HG03469 (cell line): ENCODE measurements around the gene BCR.

Source experiments
- ATAC-seq: cut with Tn5 transposase; IDR thresholded peaks from one replicate; pipeline ENCODE4 v1.9.1; 2021; ENCODE audit warnings: mild to moderate bottlenecking, moderate library complexity, moderate number of reproducible peaks; ENCODE audit not compliant: unreplicated experiment

Gene BCR

DNA sequence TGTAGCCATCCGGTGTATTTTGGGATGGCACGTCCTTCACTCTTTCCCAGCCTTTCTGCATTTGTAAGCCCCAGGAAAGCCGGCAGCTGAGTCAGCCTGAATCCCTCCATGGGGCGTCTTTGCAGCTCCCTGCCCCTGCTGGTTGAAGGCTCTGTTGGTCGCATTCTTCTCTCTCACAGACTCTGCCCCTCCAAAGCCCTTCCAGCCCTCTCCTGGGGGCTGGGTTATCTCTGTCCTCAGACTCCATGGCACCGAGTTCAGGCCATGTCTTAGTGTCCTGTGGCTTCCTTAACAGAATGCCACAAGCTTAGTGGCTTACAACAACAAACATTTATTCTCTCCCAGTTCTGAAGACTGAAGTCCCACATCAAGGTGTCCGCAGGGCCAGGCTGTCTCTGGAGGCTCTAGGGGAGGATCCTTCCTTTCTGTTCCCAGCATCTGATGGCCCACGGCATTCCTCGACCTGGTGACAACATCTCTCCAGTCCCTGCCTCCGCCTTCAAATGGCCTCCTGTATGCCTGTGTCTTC lies 62.2 kb downstream of the BCR start:
- no peak for ATAC-seq

DNA sequence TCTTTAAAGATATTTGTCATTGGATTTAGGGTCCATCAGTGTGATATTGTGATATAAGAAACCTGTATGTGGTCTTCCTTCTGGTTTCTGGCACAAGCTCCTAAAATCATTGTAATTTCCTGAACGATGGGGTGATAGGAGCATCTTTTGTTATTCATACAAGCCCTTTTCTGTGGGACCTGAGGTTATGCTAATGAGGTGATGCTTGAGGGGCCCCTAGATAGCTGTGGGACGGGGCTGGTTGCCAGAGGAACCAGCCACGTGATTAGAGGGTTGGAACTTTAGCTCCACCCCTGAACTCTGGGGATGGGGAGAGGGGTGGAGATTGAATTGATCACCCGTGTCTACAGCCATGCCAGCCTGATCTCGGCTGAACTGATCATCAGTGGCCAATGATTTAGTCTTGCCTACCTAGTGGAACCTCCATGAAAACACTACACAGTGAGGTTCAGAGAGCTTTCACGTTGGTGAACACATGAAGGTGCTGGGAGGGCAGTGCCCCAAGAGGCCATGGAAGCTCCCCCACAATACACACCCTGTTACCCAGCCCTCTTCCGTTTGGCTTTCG lies 62.8 kb downstream of the BCR start:
- no peak for ATAC-seq

GRCh38 chr22:23243859-23244689 lies 63.8 kb downstream of the BCR start:
- ATAC-seq: no peak

DNA sequence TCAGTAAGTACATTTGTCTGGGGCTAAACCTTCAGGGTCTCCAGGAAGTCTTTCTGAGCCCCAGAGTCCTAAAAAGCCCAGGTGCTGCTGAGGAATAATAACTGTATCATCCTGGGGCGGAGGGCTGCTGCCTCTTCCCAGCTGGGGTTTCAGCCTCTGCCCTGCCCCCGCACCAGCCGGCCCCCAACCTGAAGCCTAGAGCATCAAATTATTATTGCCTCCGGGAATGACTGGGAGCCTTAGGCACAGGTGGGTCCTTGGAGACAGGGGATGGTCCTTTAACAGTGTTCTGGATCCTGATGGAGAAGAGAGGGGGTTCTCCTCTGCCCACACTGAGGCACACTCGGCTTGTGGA lies 64.4 kb downstream of the BCR start:
- ATAC-seq: no peak

- ATAC-seq: no peak
These were observed 64.9 kb downstream of the BCR start for GRCh38 chr22:23245045-23245798.

DNA sequence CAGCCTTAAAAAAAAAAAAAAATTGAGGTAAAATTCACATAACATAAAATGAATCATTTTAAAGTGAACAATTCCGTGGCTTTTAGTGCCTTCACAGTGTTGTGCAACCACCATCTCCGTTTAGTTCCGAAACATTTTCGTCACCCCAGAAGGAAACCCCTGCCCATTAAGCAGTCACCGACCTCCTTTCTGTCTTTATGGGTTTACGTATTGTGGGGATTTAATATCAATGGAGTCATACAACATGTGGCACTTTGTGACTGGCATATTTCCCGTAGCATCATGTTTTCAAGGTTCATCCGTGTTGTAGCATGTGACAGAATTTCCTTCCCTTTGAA lies 65.5 kb downstream of the BCR start:
- no peak for ATAC-seq

- no peak for ATAC-seq
These were observed 66.9 kb downstream of the BCR start for GRCh38 chr22:23246982-23247766.

DNA sequence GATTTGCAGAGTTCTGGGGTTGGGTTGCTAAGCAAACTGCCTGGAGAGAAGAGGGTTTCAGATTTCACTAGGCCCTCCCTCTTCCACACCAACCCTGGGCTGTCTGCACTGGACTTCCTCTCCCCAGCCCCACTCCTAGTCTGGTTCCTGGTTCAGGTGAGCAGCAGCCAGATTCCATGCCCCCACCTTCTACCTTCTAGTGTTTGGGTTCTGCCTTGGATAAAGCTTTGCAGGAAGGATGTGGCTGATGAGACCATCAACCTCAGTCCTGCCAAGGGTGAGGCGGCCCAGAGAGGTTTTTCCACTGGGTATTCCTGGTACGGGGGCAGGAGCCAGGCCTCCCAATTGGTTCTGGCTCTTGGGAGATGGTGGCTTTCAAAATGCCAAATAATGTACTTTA lies 68.3 kb downstream of the BCR start:
- ATAC-seq: no peak

DNA sequence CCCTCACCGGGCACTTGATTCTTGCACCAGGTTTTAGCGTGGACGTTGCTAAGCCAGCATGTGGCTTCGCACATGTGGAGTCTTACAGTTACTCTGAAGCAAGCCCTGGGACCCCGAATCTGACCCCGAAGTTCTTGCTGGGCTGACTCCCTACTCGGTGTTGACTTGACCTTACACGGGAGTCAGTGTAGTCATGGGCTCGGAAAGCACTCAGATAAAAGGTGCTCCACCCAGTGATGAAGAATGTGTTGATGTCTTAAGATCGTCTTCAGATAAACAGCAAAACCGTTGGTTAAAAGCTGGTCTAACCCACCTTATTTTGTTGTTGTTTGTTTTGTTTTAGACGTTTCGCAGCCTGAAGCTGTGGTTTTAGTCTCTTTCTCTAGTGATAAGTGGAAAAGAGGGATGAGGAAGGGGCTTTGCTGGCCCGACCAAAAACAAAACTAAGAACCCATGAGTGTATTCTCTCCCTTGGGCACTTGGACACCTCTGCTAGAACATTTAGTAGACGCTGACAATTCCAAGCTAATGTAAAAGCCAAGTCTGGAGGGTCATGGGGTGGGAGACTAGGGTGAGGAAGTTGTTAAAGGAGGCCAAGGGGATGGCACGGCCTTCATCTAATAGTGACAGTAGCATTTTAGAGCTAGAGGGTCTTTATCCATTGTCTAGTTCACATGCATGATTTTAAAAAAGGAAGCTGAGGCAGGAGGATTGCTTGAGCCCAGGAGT lies 69.9 kb downstream of the BCR start:
- no peak for ATAC-seq

- ATAC-seq: no peak
These were observed 70.6 kb downstream of the BCR start for GRCh38 chr22:23250785-23251363.

- ATAC-seq: no peak
These were observed 71.3 kb downstream of the BCR start for GRCh38 chr22:23251445-23252093.

- no peak for ATAC-seq
These were observed 73.3 kb downstream of the BCR start for GRCh38 chr22:23253475-23254055.

GRCh38 chr22:23255506-23256170 lies 75.3 kb downstream of the BCR start:
- no peak for ATAC-seq

DNA sequence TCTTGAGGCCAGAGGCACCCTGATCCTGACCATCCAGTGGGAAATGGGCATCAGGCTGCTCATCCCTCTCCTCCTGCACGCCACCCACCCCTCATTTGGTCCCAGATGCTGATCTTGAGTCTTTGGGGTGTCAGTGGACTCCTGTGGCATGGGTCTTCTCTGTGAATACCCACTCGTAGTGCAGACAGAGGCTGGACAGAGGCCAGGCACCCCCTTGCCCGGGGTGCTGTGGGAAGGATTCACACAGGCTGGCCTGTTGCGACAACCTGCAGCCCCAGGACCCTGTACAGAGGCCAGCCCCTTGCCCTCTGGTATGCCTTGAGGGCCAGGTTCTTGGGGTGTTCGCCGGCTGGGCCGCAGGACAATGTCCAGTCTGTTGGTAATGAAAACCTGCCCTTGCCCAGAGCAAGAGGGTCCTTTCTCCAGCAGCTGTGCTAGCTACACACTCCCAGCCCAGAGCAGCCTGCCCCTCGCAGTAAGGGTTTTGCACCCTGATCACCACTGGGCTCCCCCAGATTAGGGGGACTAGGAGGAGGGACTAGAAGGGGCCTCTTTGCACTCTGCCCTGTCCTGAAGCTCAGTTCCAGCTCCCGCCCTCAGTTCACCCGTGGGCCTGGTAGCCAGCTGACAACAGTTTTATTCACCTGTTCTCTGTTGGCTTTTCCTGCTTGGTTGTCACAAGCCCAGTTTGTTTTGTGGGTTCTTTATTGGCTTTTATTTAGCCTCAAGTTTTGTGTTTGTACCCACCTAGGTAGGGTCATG lies 76.0 kb downstream of the BCR start:
- ATAC-seq: no peak

- ATAC-seq: no peak
These were observed 76.9 kb downstream of the BCR start for GRCh38 chr22:23256986-23257888.

- no peak for ATAC-seq
These were observed 77.8 kb downstream of the BCR start for GRCh38 chr22:23257889-23258825.
